GM12878 (cell line): ENCODE data around the gene PTBP3. TPM values are rescaled to one million over a fixed set of nuclear protein-coding genes. Genes with fewer than 3 reads are reported as not detected.

Experiments used
- ATAC-seq: fragments of 200-7000 bp; cut with Tn5 transposase; 3 replicates; pipeline ENCODE4 v1.9.1; 2020; ENCODE audit warnings: mild to moderate bottlenecking, moderate library complexity
- BruUV-seq: library from RNA; stranded (reverse); fragments of 400-500 nt; replicated peaks from 2 replicates; lab custom pipeline; 2021; lab: Mats Ljungman, UMichigan
- CTCF ChIA-PET: fragments of 300-600 bp; sonication (Branson Sonifier 250); formaldehyde crosslinking; extraction: SDS; loops from one replicate; lab custom pipeline; 2021; ENCODE audit warnings: inconsistent platforms; lab: Yijun Ruan, JAX
- POLR2A ChIA-PET: fragments of 350-600 bp; formaldehyde crosslinking; extraction: SDS; loops from one replicate; lab custom pipeline; 2021; ENCODE audit warnings: inconsistent platforms; lab: Charles Lee
- RAD21 ChIA-PET: fragments of 300-600 bp; sonication (Branson Sonifier 250); formaldehyde crosslinking; loops from one replicate; lab custom pipeline; 2023; ENCODE audit warnings: antibody characterized with exemption; ENCODE audit not compliant: unreplicated experiment; lab: Charles Lee
- SMC1A ChIA-PET: fragments of 300-600 bp; sonication (Branson Sonifier 250); formaldehyde crosslinking; loops from one replicate; lab custom pipeline; 2023; ENCODE audit not compliant: unreplicated experiment, uncharacterized antibody; lab: Charles Lee
- DNase-seq: peaks from one replicate; pipeline ENCODE4 v3.0.0-alpha.2; 2011; ENCODE audit warnings: low read depth, low spot score
- FAIRE-seq: peaks from 3 replicates; lab custom pipeline; 2011; peaks lifted over from hg19 to GRCh38; lab: Jason Lieb, UNC
- H2AFZ ChIP-seq: 2 replicates; pipeline ENCODE4 v1.6.0; 2011; ENCODE audit warnings: low read depth, low read length, control low read depth; ENCODE audit not compliant: control insufficient read depth
- H3K27ac ChIP-seq: 2 replicates; pipeline ENCODE4 v1.5.1; 2011; ENCODE audit warnings: control low read depth; ENCODE audit not compliant: control insufficient read depth, insufficient read depth
- H3K27me3 ChIP-seq, 2 experiments: replicated peaks in 1 of 2; 2 replicates each; pipeline versions ENCODE4 v1.6.0 to v1.6.1; 2011; ENCODE audit warnings: low read length in 1 of 2; ENCODE audit not compliant: control insufficient read depth in 2 of 2, insufficient read depth in 2 of 2
- H3K36me3 ChIP-seq, 2 experiments: 2 replicates each; pipeline ENCODE4 v1.5.1; 2011; ENCODE audit warnings: low read length in 1 of 2; ENCODE audit not compliant: control insufficient read depth in 2 of 2, insufficient read depth in 2 of 2
- H3K4me1 ChIP-seq: 2 replicates; pipeline ENCODE4 v1.6.1; 2011; ENCODE audit warnings: mild to moderate bottlenecking, low read length, moderate library complexity, mixed read lengths; ENCODE audit not compliant: control insufficient read depth, insufficient read depth
- H3K4me2 ChIP-seq: 2 replicates; pipeline ENCODE4 v1.6.0; 2011; ENCODE audit warnings: control low read depth; ENCODE audit not compliant: control insufficient read depth, insufficient read depth
- H3K4me3 ChIP-seq: fragments of 200-600 bp; sonication (generic); 2 replicates; pipeline ENCODE4 v1.5.1; 2016
- H3K79me2 ChIP-seq: 2 replicates; pipeline ENCODE4 v1.6.0; 2011; ENCODE audit warnings: low read length; ENCODE audit not compliant: control insufficient read depth, insufficient read depth
- H3K9ac ChIP-seq: 2 replicates; pipeline ENCODE4 v1.8.0; 2011; ENCODE audit warnings: low read length, control low read depth, mixed read lengths; ENCODE audit not compliant: control insufficient read depth, insufficient read depth
- H3K9me3 ChIP-seq: replicated peaks from 3 replicates; pipeline ENCODE4 v1.5.1; 2011; ENCODE audit warnings: mild to moderate bottlenecking, low read length; ENCODE audit not compliant: control insufficient read depth, insufficient read depth
- H4K20me1 ChIP-seq: 2 replicates; pipeline ENCODE4 v1.6.0; 2011; ENCODE audit not compliant: control insufficient read depth, insufficient read depth
- CTCF ChIP-seq, 3 experiments: IDR thresholded peaks in 2 of 3; conservative IDR thresholded peaks in 1 of 3; 2 replicates each; pipeline ENCODE4 v1.5.1; 2011; ENCODE audit warnings: low read depth in 3 of 3, low read length in 3 of 3, mild to moderate bottlenecking in 3 of 3, control low read depth in 2 of 3, moderate library complexity in 2 of 3, inconsistent platforms in 1 of 3, mixed read lengths in 1 of 3; ENCODE audit not compliant: control insufficient read depth in 2 of 3, insufficient read depth in 1 of 3; ENCODE audit errors: extremely low read depth in 1 of 3
- EGR1 ChIP-seq, 2 experiments: IDR thresholded peaks; 1 replicate in 1 of 2; 2 replicates in 1 of 2; pipeline ENCODE4 v1.6.1; 2011 to 2012; ENCODE audit warnings: low read depth in 2 of 2, low read length in 2 of 2, borderline replicate concordance in 1 of 2, mild to moderate bottlenecking in 1 of 2, moderate library complexity in 1 of 2
- IRF3 ChIP-seq: fragments of 450-650 bp; IDR thresholded peaks from 2 replicates; pipeline ENCODE4 v1.6.1; 2014; ENCODE audit warnings: mild to moderate bottlenecking
- KAT2A ChIP-seq: conservative IDR thresholded peaks from 2 replicates; pipeline ENCODE4 v1.6.1; 2011; ENCODE audit warnings: low read depth, low read length; ENCODE audit not compliant: control insufficient read depth
- POLR2AphosphoS5 ChIP-seq: IDR thresholded peaks from 2 replicates; pipeline ENCODE4 v1.6.1; 2011; ENCODE audit warnings: mild to moderate bottlenecking, low read length, inconsistent platforms
- RB1 ChIP-seq: fragments of 450-650 bp; formaldehyde crosslinking; IDR thresholded peaks from 2 replicates; pipeline ENCODE4 v1.6.1; 2017; ENCODE audit warnings: mild to moderate bottlenecking, borderline replicate concordance
- ZBED1 ChIP-seq: IDR thresholded peaks from 2 replicates; pipeline ENCODE4 v1.6.1; 2016; ENCODE audit warnings: borderline replicate concordance
- ZBTB11 ChIP-seq: fragments of 450-650 bp; formaldehyde crosslinking; IDR thresholded peaks from 2 replicates; pipeline ENCODE4 v1.5.0; 2022; ENCODE audit warnings: mild to moderate bottlenecking, missing genetic modification characterization
- ZNF384 ChIP-seq: IDR thresholded peaks from 2 replicates; pipeline ENCODE4 v1.6.1; 2012; ENCODE audit warnings: low read depth, mild to moderate bottlenecking, low read length, improper control_type of control experiment, borderline replicate concordance
- WGBS: methylation state at CpG from one replicate; pipeline ENCODE4 v1.1.6; 2016; ENCODE audit warnings: low lambda C conversion rate; ENCODE audit not compliant: insufficient replicate concordance, insufficient coverage; ENCODE audit errors: missing lambda C conversion rate; 5-methylcytosine and 5-hydroxymethylcytosine counted together
- in situ Hi-C: fragments of 300-500 bp; cut with MboI; formaldehyde crosslinking; loops from 9 replicates; pipeline ENCODE4 v1.14.3; 2018; ENCODE audit warnings: mixed read lengths
- intact Hi-C: fragments of 100-400 bp; cut with micrococcal nuclease; formaldehyde crosslinking; loops from one replicate; pipeline ENCODE4 v1.14.2; 2022; ENCODE audit not compliant: unreplicated experiment
- polyA plus RNA-seq, 11 experiments: library from polyadenylated mRNA; depleted of rRNA in 4 of 11; unstranded in 6 of 11; stranded (reverse) in 5 of 11; fragments of >200 nt; fragmentation: Nextera tagmentation in 4 of 11; fragmentation: Illumina TruSeq in 1 of 11; extraction: Ambion mirVana in 4 of 11; extraction: Trizol in 1 of 11; gene quantifications; 1 replicate in 1 of 11; 2 replicates in 10 of 11; pipeline versions ENCODE4 v1.2.1 to v1.2.3, GENCODE V29; 2011 to 2016; ENCODE audit warnings: inconsistent platforms in 2 of 11, missing spikeins in 2 of 11, low read depth in 1 of 11
- total RNA-seq, 4 experiments: library from RNA; depleted of rRNA in 3 of 4; stranded (reverse); fragments of >200 nt in 3 of 4; fragmentation: Illumina TruSeq in 1 of 4; extraction: Trizol in 1 of 4; gene quantifications; 2 replicates each; pipeline versions ENCODE4 v1.2.1 to v1.2.3, GENCODE V29; 2013 to 2021

Gene PTBP3
- total and polyA plus RNA-seq, 10 of the 15 experiments (the other 5 are each of a cell fraction or from before 2014, with no cell fraction given), result 12.5 to 104 (median 52.7) TPM

GRCh38 chr9:112341730-112342129 lies 8.3 kb upstream of the PTBP3 start (continued):
- TF ChIP-seq ZNF384 (no peak), ZBTB11 (CRISPR knock-in tag) (no peak), RB1 (no peak), KAT2A (no peak), IRF3 (no peak)

GRCh38 chr9:112339886-112340285 lies 6.5 kb upstream of the PTBP3 start:
- SMC1A ChIA-PET, result no interaction called here
- RAD21 ChIA-PET, result interaction anchor here (0.6 kb wide), 1 partner anchor 8 kb away, joined by 3 read pairs; no protein-coding TSS in a partner anchor
- H3K27ac ChIP-seq, result no peak overlapping the region
- no peaks in the 10 kb centered on the region for H3K27me3 ChIP-seq
- CTCF ChIA-PET, result no interaction called here
- no peak for DNase-seq
- H3K4me1 ChIP-seq, result no peaks in the 10 kb centered on the region
- no peaks in the 10 kb centered on the region for H3K79me2 ChIP-seq
- 64% methylated on average over 3 of the region's 3 CpGs for WGBS
- no peak overlapping the region for H3K9ac ChIP-seq
- FAIRE-seq, result no peak
- H2AFZ ChIP-seq, result no peak overlapping the region
- H3K4me3 ChIP-seq, result no peak overlapping the region
- no peak for ATAC-seq
- intact Hi-C loops (no loop called here), in situ Hi-C loops (no loop called here)
- no peaks in the 10 kb centered on the region for H3K9me3 ChIP-seq
- POLR2A ChIA-PET, result no interaction called here
- no peaks in the 10 kb centered on the region for H4K20me1 ChIP-seq
- TF ChIP-seq CTCF (IDR thresholded peaks at IDR 0.05 in 2 of 3, conservative IDR thresholded peaks at IDR 0.05 in 1 of 3; ENCODE audit: control insufficient read depth in 2 of 3, extremely low read depth in 1 of 3, insufficient read depth in 1 of 3, low read depth in 3 of 3, low read length in 3 of 3) (no peak), POLR2AphosphoS5 (no peak), ZBED1 (no peak), EGR1 (IDR thresholded peaks at IDR 0.05; ENCODE audit: borderline replicate concordance in 1 of 2, low read depth in 2 of 2, low read length in 2 of 2) (no peak)
- no peak overlapping the region for H3K4me2 ChIP-seq
- BruUV-seq, result no TSS peak
- H3K36me3 ChIP-seq, result no peaks in the 10 kb centered on the region
